OCI-LY7 (cell line): ENCODE data around the gene SLC7A11. TPM values are rescaled to one million over a fixed set of nuclear protein-coding genes. Genes with fewer than 3 reads are reported as not detected.
A peak's percentile ranks its signal among the peaks of the same experiment; 100 is the strongest.

ENCODE experiments used
- Bru-seq: library from RNA; stranded (reverse); fragments of 400-500 nt; gene quantifications from one replicate; lab custom pipeline; 2021; lab: Mats Ljungman, UMichigan
- BruChase-seq, 2 experiments: library from RNA; stranded (reverse); fragments of 400-500 nt; gene quantifications; one replicate each; lab custom pipeline; 2021; lab: Mats Ljungman, UMichigan
- BruUV-seq: library from RNA; stranded (reverse); fragments of 400-500 nt; replicated peaks from 2 replicates; lab custom pipeline; 2021; lab: Mats Ljungman, UMichigan
- CTCF ChIA-PET: fragments of 300-600 bp; sonication (Branson Sonifier 250); formaldehyde crosslinking; loops from one replicate; lab custom pipeline; 2022; ENCODE audit warnings: antibody characterized with exemption; ENCODE audit not compliant: unreplicated experiment; lab: Charles Lee
- POLR2A ChIA-PET: fragments of 300-600 bp; sonication (Branson Sonifier 250); formaldehyde crosslinking; loops from one replicate; lab custom pipeline; 2022; ENCODE audit warnings: antibody characterized with exemption; lab: Charles Lee
- DNase-seq: peaks from one replicate; pipeline ENCODE4 v3.0.0-alpha.2; 2015; ENCODE audit warnings: low spot score
- H2AFZ ChIP-seq: fragments of 200-600 bp; sonication (generic), shearing (Covaris generic); 2 replicates; pipeline ENCODE4 v1.6.1; 2014; ENCODE audit warnings: mild to moderate bottlenecking, antibody characterized with exemption, low read length, moderate library complexity
- H3K27ac ChIP-seq: fragments of 200-600 bp; sonication (generic); 2 replicates; pipeline ENCODE4 v1.5.1; 2014; ENCODE audit warnings: mixed run types, low read depth, mild to moderate bottlenecking, moderate library complexity, low read length, inconsistent platforms; ENCODE audit not compliant: poor library complexity, severe bottlenecking
- H3K36me3 ChIP-seq: fragments of 200-600 bp; sonication (generic); 2 replicates; pipeline ENCODE4 v1.6.1; 2014; ENCODE audit warnings: mild to moderate bottlenecking, antibody characterized with exemption, low read length, moderate library complexity, mixed read lengths; ENCODE audit not compliant: insufficient read depth
- H3K4me1 ChIP-seq: fragments of 200-600 bp; sonication (generic); 2 replicates; pipeline ENCODE4 v1.5.1; 2014; ENCODE audit warnings: mild to moderate bottlenecking, low read length; ENCODE audit not compliant: insufficient read depth, poor library complexity, severe bottlenecking
- H3K4me2 ChIP-seq: fragments of 200-600 bp; sonication (generic); 2 replicates; pipeline ENCODE4 v1.6.1; 2014; ENCODE audit warnings: mild to moderate bottlenecking, low read length
- H3K4me3 ChIP-seq: fragments of 200-600 bp; sonication (generic); 2 replicates; pipeline ENCODE4 v1.5.1; 2014; ENCODE audit warnings: mild to moderate bottlenecking, low read depth, low read length; ENCODE audit not compliant: poor library complexity, severe bottlenecking
- H3K79me2 ChIP-seq: fragments of 200-600 bp; sonication (generic); 2 replicates; pipeline ENCODE4 v1.6.1; 2016; ENCODE audit warnings: low read depth, mild to moderate bottlenecking, low read length, moderate library complexity, mixed read lengths; ENCODE audit not compliant: insufficient read depth
- H3K9me2 ChIP-seq: fragments of 200-600 bp; sonication (generic); 2 replicates; pipeline ENCODE4 v1.6.1; 2016; ENCODE audit warnings: mild to moderate bottlenecking, low read length, mixed read lengths; ENCODE audit not compliant: insufficient read depth
- H3K9me3 ChIP-seq: fragments of 200-600 bp; sonication (generic); 2 replicates; pipeline ENCODE4 v1.6.1; 2014; ENCODE audit warnings: mild to moderate bottlenecking, mixed run types, low read length, mixed read lengths
- H4K20me1 ChIP-seq: fragments of 200-600 bp; sonication (generic); 2 replicates; pipeline ENCODE4 v1.6.1; 2014; ENCODE audit warnings: mild to moderate bottlenecking, antibody characterized with exemption, low read length, moderate library complexity, mixed read lengths; ENCODE audit not compliant: insufficient read depth
- CTCF ChIP-seq: fragments of 200-600 bp; sonication (generic); conservative IDR thresholded peaks from 2 replicates; pipeline ENCODE4 v1.5.1; 2014; ENCODE audit warnings: mild to moderate bottlenecking, antibody characterized with exemption, low read length, moderate library complexity, mixed read lengths
- EZH2phosphoT487 ChIP-seq: fragments of 200-600 bp; sonication (generic); IDR thresholded peaks from 2 replicates; pipeline ENCODE4 v1.6.1; 2018; ENCODE audit warnings: low read depth, borderline replicate concordance, mild to moderate bottlenecking, mixed run types, antibody characterized with exemption, low read length, moderate library complexity, mixed read lengths
- intact Hi-C: fragments of 100-400 bp; cut with micrococcal nuclease; formaldehyde crosslinking; loops from one replicate; pipeline ENCODE4 v1.10.0; 2022; ENCODE audit not compliant: unreplicated experiment
- long read RNA-seq: library from polyadenylated mRNA; stranded (forward); transcript quantifications from one replicate; pipeline ENCODE4 v2.0.0, GENCODE V29; 2022
- total RNA-seq, 2 experiments: library from RNA; depleted of rRNA in 1 of 2; stranded (reverse); fragments of >200 nt in 1 of 2; shearing (Covaris generic) in 1 of 2; gene quantifications; 2 replicates each; pipeline ENCODE4 v1.2.3, GENCODE V29; 2014 to 2022

The SLC7A11 gene
- total RNA-seq (2014; rRNA removed; shearing (Covaris generic)) (5.2 and 5.7 TPM in 2 replicates), total RNA-seq (2022) (16.7 and 18.1 TPM in 2 replicates), Bru-seq, nascent RNA (percentile 94 among the genes with signal in this experiment), BruChase-seq, experiment 1, labeled RNA remaining after a 6-hour chase (percentile 69 among the genes with signal in this experiment), BruChase-seq, experiment 2, labeled RNA remaining after a 2-hour chase (percentile 86 among the genes with signal in this experiment)
- long read RNA-seq, full-length matches to known transcripts = 1 of 18 reads
- long read RNA-seq, partial matches to known transcripts = 2 of 18 reads
- long read RNA-seq, other reads (novel, unspliced or antisense) = 15 of 18 reads

- no peaks in the 10 kb centered on the region for H4K20me1 ChIP-seq
- H2AFZ ChIP-seq = peak within 1 kb of the TSS; percentile 98
- no peaks in the 10 kb centered on the region; the same call in 1 of the 2 replicates for H3K36me3 ChIP-seq
- H3K4me1 ChIP-seq = peaks cover 30% of the 10 kb centered on the region
- TF ChIP-seq CTCF = no peak
- no peak for TF ChIP-seq EZH2phosphoT487
- ChIA-PET POLR2A (interaction anchor here (0.6 to 4.6 kb wide), 22 partner anchors 8 to 772 kb away, joined by 3 to 46 read pairs (median 5); no protein-coding TSS in a partner anchor), CTCF (interaction anchor here (0.5 to 1.0 kb wide), 2 partner anchors 37 to 1042 kb away, joined by 3 read pairs; no protein-coding TSS in a partner anchor)
- intact Hi-C loops = loop anchor here (1.0 to 10.0 kb wide), 5 partner anchors 19 to 1213 kb away; partner anchors contain the start of gene RAB33B
- H3K4me2 ChIP-seq = peak within 1 kb of the TSS; percentile 94
- BruUV-seq = TSS peak; percentile 100
- peak within 1 kb of the TSS; percentile 91 for H3K27ac ChIP-seq
- peak within 1 kb of the TSS; percentile 76 for H3K4me3 ChIP-seq
- H3K79me2 ChIP-seq = peaks cover 45% of the 10 kb centered on the region
- H3K9me2 ChIP-seq = no peaks in the 10 kb centered on the region
- no peaks in the 10 kb centered on the region for H3K9me3 ChIP-seq
- peak; percentile 97 for DNase-seq
These were observed at the start of gene SLC7A11 for GRCh38 chr4:138242076-138242833. Gene SLC7A11, minus strand, starts transcription at chr4:138242349. Its CDS starts 280 bp downstream, at chr4:138242069.

- TF ChIP-seq EZH2phosphoT487 (no peak), CTCF (no peak)
- no peak for DNase-seq
- no TSS peak for BruUV-seq
- CTCF ChIA-PET = no interaction called here
- Histone ChIP-seq H3K4me2 (no peak overlapping the region), H3K9me3 (no peaks in the 10 kb centered on the region), H3K79me2 (no peaks in the 10 kb centered on the region), H3K27ac (no peak overlapping the region), H3K9me2 (no peaks in the 10 kb centered on the region), H2AFZ (no peak overlapping the region), H3K4me3 (no peak overlapping the region), H3K4me1 (no peaks in the 10 kb centered on the region), H3K36me3 (no peaks in the 10 kb centered on the region), H4K20me1 (no peaks in the 10 kb centered on the region)
- POLR2A ChIA-PET = no interaction called here
- intact Hi-C loops = no loop called here
These were observed 49.3 kb upstream of the SLC7A11 start for GRCh38 chr4:138291431-138291830.
